GM21447 (cell line): ENCODE measurements around the gene RSPH9.

Experiments
- ATAC-seq: cut with Tn5 transposase; IDR thresholded peaks from one replicate; pipeline ENCODE4 v1.9.1; 2021; ENCODE audit not compliant: unreplicated experiment

RSPH9 gene

DNA sequence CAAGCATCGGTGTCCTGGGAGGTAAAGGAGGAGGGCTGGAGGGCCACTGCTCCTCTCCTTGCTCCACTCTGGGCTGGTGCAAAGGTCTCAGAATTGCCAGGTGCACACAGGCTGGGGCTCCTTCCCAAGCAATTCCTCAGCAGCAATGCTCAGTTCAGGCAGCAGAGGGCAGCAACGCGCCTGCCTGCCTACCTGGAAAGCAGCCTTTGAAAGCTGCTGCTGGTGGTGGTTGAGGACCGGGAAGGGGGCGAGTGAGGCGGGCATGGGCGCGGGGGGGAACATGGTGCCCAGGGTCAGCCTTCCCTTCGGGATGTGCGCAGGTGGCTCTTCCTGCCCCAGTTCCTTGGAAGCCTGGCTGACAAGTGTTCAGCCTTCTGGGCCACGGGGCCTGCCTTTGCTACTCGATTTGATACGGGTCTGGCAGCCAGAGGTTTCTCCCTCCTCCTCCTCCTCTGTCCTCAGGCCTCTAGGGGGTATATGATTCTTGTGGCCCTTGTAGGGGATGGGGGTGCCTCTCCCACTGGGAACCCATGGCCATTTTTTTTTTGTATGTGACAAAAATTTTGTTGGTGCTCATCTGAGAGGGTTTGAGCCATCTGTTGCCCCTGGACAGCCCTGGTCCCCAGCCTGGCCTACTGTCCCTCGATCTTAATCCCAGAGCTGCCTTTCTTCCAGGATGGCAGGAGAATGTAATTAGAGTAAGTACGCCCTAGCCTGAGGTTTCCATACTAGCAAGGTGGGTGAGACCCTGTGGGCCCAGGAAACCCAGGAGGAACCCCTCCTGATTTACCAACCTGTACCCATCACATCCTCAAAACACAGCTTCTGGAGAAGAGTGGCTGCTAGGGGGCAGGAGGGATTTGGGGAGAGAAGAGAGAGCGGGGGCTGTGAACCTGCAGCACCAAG is 22.7 kb downstream of the RSPH9 start:
- peak; percentile 34 for ATAC-seq

DNA sequence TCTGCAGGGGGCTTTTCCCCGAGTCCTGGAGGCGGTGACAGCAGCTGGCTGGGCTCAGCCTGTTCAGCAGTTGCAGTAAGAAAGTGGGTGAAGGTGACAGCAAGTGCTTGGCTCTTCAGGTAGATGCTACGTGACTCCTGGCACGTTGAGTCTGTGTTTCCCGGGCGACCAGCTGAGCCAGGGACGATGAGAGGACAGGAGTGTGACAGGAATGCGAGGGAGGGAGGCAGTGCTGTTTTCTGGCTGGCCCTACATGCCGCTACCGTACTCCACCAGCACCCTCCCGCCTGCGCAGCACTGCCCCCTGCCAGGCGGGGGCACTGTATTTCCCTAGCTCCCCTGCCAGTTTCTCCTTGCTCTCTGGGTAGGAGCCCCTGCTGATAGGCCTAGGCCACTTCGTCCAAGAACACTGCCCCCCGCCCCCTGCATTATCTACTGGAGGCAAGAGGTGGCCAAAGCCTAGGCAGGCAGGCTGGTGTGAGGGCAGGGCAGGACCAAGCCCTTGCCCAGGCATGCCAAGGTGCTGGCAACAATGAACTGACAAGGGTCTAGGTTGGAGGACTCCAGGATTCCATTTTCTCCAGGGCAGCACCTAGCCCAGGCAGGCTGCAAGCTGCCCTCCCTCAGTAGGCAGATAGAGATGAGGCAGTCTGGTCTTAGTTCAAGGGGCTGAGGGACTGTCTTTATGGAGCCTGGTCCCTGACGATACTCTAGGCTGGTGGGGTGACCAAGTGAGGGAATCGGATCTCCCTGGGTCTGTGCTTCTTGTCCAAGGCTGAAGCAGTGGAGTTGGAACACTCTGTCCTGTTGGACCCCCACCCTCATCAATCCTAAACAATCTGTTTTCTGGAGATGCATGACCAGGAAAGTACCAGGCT is 23.6 kb downstream of the RSPH9 start:
- peak; percentile 51 for ATAC-seq

- no peak for ATAC-seq
Observed at GRCh38 chr6:43669050-43669921, 24.4 kb downstream of the RSPH9 start.

DNA sequence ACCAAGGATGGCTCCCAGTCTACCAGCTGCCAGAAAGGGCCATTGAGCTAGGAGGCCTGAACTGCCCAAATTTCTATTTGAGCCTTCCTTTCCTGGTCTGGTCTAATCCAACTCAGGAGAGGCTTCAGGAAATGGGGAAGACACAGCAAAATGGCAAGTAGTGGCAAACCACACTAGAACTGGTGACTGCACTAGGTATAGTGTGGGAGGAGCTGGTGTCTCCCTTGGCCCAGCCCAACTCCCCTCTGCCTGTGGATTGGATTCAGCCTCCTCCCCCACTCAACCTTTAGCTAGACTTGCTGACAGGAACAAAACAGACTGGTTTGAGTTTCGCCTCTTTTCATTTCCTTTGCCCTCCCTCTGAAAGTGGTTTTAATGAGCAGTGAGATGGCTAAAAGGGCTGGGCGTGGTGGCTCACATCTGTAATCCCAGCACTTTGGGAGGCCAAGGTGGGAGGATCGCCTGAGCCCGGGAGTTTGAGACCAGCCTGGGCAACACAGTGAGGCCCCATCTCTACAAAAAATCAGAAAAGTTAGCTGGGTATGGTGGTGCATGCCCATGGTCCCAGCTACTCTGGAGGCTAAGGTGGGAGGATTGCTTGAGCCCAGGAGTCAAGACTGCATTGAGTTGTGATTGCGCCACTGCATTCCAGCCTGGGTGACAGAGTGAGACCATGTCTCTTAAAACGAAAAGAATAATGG is 25.2 kb downstream of the RSPH9 start:
- ATAC-seq, result no peak

- ATAC-seq, result no peak
Observed at GRCh38 chr6:43670623-43670986, 25.8 kb downstream of the RSPH9 start.

GRCh38 chr6:43671011-43671800 is 26.4 kb downstream of the RSPH9 start:
- ATAC-seq, result no peak

- no peak for ATAC-seq
Observed at GRCh38 chr6:43671801-43672690, 27.2 kb downstream of the RSPH9 start.

GRCh38 chr6:43673444-43674084 is 28.7 kb downstream of the RSPH9 start:
- no peak for ATAC-seq

DNA sequence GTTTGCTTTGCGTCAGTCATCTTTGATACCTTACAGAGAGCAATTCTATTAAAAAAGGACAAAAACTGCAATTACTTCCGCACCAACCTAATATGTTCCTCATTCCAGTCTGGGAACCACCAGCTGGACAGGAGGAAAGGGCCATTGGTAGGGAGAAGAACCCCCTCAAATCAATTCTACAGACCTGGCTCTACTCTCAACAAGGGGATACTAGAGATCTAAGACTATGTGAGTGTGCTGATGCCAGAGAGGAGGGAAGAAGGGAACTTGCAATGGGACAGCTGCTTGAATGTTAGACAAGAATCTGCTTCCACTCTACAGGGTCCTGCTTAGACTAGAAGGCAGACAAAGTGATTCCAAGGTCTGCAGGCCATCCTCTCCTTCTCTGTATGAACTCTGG is 29.5 kb downstream of the RSPH9 start:
- no peak for ATAC-seq

GRCh38 chr6:43674921-43675320 is 30.1 kb downstream of the RSPH9 start:
- no peak for ATAC-seq

DNA sequence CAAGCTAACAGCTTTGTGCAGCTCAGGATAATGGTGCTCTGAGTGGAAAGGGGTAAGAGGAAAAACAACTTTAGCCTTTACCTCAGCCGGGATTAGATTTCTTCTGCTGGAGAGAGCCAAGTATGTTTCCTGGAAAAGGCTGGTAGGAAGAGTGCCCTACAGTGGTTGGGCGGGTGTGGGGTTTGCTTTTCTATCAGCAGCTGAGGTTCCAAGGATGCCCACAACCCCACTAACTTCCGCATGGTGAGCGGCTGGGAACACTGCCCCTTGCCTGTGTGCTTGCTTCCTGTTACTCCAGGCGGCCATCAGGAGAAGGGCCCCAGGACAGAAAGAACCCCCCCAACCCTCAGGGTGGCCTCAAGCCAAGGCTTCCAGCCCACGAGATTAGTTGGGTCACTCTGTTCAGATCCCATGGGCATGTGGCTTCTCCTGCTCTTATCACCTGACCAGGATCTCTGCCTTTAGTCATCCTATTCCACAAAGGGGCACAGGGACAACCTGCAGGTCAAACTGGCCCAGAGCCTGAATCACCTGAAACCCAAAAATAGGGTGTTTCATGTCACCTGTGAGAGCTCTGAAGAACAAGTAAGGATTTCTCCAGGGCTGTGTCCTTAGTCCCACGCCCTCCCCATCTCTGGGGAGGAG is 32.2 kb downstream of the RSPH9 start:
- no peak for ATAC-seq

- no peak for ATAC-seq
Observed at GRCh38 chr6:43677759-43678158, 32.9 kb downstream of the RSPH9 start.

DNA sequence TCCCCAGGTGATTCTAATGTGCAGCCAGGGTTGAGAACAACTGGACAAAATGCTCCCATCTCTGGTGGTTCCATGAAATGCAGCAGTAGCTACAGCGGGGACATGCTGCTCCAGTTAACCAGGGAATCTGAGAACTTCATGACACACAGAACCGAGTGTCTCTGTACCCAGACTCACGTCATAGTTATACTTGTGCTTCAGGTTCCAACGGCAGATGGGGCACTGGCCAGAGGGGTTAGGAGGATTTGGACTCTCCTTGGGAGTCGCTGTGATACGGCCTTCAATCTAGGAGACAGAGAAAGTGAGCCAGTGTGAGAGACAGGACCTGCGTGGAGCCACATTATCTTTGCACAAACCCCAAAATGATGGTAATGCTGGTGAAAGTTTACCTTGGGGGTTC is 33.5 kb downstream of the RSPH9 start:
- ATAC-seq, result no peak

GRCh38 chr6:43679057-43679456 is 34.2 kb downstream of the RSPH9 start:
- no peak for ATAC-seq

- no peak for ATAC-seq
Observed at GRCh38 chr6:43680308-43681200, 35.7 kb downstream of the RSPH9 start.

DNA sequence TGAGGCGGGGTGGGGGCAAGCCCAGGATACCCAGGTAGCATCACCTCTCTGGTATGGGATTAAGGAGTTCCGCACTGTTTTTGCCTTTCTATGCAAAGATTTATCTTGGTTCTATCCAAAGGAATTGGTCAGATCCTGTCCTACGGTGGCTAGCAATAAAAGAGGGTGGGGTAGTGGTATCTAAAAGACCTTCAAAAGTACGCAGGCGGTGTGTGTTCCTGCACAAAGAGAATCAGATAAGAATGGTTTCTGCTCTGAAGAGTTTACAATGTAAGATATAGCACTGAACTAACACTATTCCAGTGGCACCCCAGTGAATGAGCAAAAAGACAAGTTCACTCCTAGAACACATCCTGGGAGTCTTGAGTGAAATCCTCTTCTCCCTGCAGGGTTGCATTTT is 36.5 kb downstream of the RSPH9 start:
- ATAC-seq, result no peak
